HG03196 (cell line): ENCODE measurements around the gene MRPL14.

ENCODE experiments used
- ATAC-seq: cut with Tn5 transposase; IDR thresholded peaks from one replicate; pipeline ENCODE4 v1.9.1; 2021; ENCODE audit not compliant: unreplicated experiment

MRPL14 gene

GRCh38 chr6:44067173-44068139 lies 59.8 kb downstream of the MRPL14 start:
- no peak for ATAC-seq

- ATAC-seq, result no peak
Measured at GRCh38 chr6:44066394-44067172, 60.7 kb downstream of the MRPL14 start.

GRCh38 chr6:44065443-44066140 lies 61.7 kb downstream of the MRPL14 start:
- no peak for ATAC-seq

- ATAC-seq, result no peak
Measured at GRCh38 chr6:44064948-44065272, 62.3 kb downstream of the MRPL14 start.

GRCh38 chr6:44064089-44064947 lies 62.9 kb downstream of the MRPL14 start:
- no peak for ATAC-seq

- ATAC-seq, result no peak
Measured at GRCh38 chr6:44063561-44064059, 63.6 kb downstream of the MRPL14 start.
